ES-I3 (cell line): Measurements from ENCODE around the gene ARHGAP24.

Experiments used
- H3K36me3 ChIP-seq: 2 replicates; pipeline ENCODE4 v1.6.1; 2013; ENCODE audit warnings: mild to moderate bottlenecking, low read length, control low read depth, moderate library complexity; ENCODE audit not compliant: insufficient read depth
- H3K4me1 ChIP-seq: 2 replicates; pipeline ENCODE4 v1.6.1; 2013; ENCODE audit warnings: mild to moderate bottlenecking, control low read depth, low read length; ENCODE audit not compliant: insufficient read depth
- H3K9ac ChIP-seq: 2 replicates; pipeline ENCODE4 v1.6.1; 2013; ENCODE audit warnings: low read depth, mild to moderate bottlenecking, low read length, moderate library complexity
- H3K9me3 ChIP-seq: 2 replicates; pipeline ENCODE4 v1.6.1; 2013; ENCODE audit warnings: mild to moderate bottlenecking, low read length, moderate library complexity; ENCODE audit not compliant: control insufficient read depth, insufficient read depth

The ARHGAP24 gene

GRCh38 chr4:85968945-85969819, 494.2 kb downstream of the ARHGAP24 start:
- no peaks in the 10 kb centered on the region for H3K9me3 ChIP-seq
- H3K4me1 ChIP-seq: 0 out of 2 replicates have a peak, but pooled peaks cover 6% of the 10 kb centered on the region
- H3K36me3 ChIP-seq: no peaks in the 10 kb centered on the region
- no peak overlapping the region for H3K9ac ChIP-seq

GRCh38 chr4:85970535-85970934, 495.6 kb downstream of the ARHGAP24 start:
- Histone ChIP-seq H3K36me3 (no peaks in the 10 kb centered on the region), H3K4me1 (0 out of 2 replicates have a peak, but pooled peaks cover 6% of the 10 kb centered on the region), H3K9me3 (no peaks in the 10 kb centered on the region), H3K9ac (no peak overlapping the region)

DNA sequence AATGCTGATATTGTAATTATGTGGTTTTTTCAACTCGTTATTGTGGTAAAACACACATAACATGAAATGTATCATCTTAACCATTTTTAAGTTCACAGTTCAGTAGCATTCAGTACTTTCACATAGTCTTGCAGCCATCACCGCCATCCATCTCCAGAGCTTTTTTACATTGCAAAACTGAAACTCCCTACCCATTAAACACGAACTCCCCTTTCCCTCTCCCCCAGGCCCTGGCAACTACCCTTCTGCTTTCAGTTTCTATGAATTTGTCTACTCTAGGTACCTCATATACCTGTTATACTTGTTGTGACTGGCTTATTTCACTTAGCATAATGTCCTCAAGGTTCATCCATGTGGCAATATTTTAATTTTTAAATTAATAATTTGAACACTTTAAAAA, 504.3 kb downstream of the ARHGAP24 start:
- Histone ChIP-seq H3K9me3 (no peaks in the 10 kb centered on the region; the same call in 1 of the 2 replicates), H3K9ac (no peak overlapping the region), H3K4me1 (no peaks in the 10 kb centered on the region), H3K36me3 (no peaks in the 10 kb centered on the region)

DNA sequence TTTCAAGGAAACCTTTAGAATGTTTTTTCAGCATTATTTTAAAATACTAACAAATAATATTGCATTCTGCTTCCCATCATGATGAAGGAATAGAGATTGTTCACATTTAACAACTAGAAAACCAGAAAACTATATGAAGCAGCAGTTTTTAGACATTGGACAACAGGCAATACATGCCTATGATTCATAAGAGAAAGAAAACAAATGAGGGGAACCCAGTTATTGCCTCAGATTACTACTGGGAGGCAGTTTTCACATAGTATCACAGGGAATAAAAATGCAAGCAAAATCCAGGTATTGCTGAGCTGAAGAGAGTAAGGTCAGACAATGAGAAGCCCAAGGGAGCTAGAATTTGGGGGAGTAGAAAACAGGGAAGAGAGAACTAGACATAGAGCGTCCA, 511.3 kb downstream of the ARHGAP24 start:
- Histone ChIP-seq H3K36me3 (no peaks in the 10 kb centered on the region), H3K4me1 (no peaks in the 10 kb centered on the region), H3K9ac (no peak overlapping the region), H3K9me3 (no peaks in the 10 kb centered on the region; the same call in 1 of the 2 replicates)

- H3K9ac ChIP-seq: no peak overlapping the region
- no peaks in the 10 kb centered on the region for H3K4me1 ChIP-seq
- H3K36me3 ChIP-seq: no peaks in the 10 kb centered on the region
- no peaks in the 10 kb centered on the region for H3K9me3 ChIP-seq
Measured at GRCh38 chr4:85993641-85994040, 518.7 kb downstream of the ARHGAP24 start.

GRCh38 chr4:85994576-85994975, 519.6 kb downstream of the ARHGAP24 start:
- no peak overlapping the region for H3K9ac ChIP-seq
- H3K36me3 ChIP-seq: no peaks in the 10 kb centered on the region
- no peaks in the 10 kb centered on the region for H3K4me1 ChIP-seq
- H3K9me3 ChIP-seq: no peaks in the 10 kb centered on the region

GRCh38 chr4:85995361-85995760, 520.4 kb downstream of the ARHGAP24 start:
- H3K9me3 ChIP-seq: no peaks in the 10 kb centered on the region
- no peaks in the 10 kb centered on the region for H3K36me3 ChIP-seq
- H3K9ac ChIP-seq: no peak overlapping the region
- H3K4me1 ChIP-seq: no peaks in the 10 kb centered on the region

- Histone ChIP-seq H3K4me1 (no peaks in the 10 kb centered on the region), H3K36me3 (no peaks in the 10 kb centered on the region), H3K9me3 (no peaks in the 10 kb centered on the region), H3K9ac (no peak overlapping the region)
Measured at GRCh38 chr4:86001591-86001990, 526.6 kb downstream of the ARHGAP24 start.

DNA sequence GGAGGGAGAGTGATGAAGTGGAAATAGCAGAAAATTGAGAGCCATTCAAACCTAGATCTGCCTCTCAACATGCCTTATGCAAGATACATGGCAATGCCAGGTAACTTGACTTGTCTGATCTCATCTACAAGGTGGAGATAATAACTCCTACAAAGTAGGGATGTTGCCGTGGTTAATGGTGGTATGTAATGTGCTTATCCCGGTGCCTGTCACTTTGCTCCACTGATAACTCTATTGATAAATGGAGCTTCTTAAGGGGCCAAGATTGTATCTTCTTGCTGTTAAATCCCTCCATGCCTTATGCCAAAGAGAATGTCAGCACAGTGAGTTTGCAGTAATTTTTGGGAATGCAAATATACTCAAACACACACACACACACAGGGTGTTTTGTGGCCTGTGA, 529.1 kb downstream of the ARHGAP24 start:
- H3K9ac ChIP-seq: no peak overlapping the region
- H3K36me3 ChIP-seq: no peaks in the 10 kb centered on the region
- H3K9me3 ChIP-seq: no peaks in the 10 kb centered on the region
- H3K4me1 ChIP-seq: no peaks in the 10 kb centered on the region

DNA sequence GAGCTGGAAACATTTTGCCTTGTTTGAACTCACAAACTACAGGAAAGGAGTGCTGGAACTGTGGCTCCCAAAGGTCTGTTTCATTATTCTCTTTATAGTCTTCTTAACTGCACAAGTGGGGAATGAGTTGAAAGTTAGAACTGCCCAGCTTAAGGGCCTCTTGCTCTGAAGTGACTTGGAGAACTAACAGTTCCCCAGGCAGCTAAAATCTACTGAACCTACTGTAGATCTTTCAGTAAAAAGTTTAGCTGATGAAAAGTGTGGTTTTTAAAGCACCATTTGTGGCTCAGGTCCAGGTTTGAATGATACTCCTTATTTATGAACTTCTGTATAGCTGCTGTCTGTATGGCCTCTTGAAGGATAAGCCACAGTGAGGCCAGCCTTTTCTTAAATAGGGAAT, 531.1 kb downstream of the ARHGAP24 start:
- Histone ChIP-seq H3K4me1 (no peaks in the 10 kb centered on the region), H3K36me3 (no peaks in the 10 kb centered on the region), H3K9me3 (no peaks in the 10 kb centered on the region), H3K9ac (no peak overlapping the region)

- Histone ChIP-seq H3K4me1 (no peaks in the 10 kb centered on the region), H3K36me3 (no peaks in the 10 kb centered on the region), H3K9ac (no peak overlapping the region), H3K9me3 (no peaks in the 10 kb centered on the region)
Measured at GRCh38 chr4:86007042-86007441, 532.1 kb downstream of the ARHGAP24 start.

- Histone ChIP-seq H3K4me1 (peaks cover 18% of the 10 kb centered on the region), H3K36me3 (no peaks in the 10 kb centered on the region), H3K9me3 (no peaks in the 10 kb centered on the region), H3K9ac (no peak overlapping the region)
Measured at GRCh38 chr4:86011117-86011516, 536.2 kb downstream of the ARHGAP24 start.

DNA sequence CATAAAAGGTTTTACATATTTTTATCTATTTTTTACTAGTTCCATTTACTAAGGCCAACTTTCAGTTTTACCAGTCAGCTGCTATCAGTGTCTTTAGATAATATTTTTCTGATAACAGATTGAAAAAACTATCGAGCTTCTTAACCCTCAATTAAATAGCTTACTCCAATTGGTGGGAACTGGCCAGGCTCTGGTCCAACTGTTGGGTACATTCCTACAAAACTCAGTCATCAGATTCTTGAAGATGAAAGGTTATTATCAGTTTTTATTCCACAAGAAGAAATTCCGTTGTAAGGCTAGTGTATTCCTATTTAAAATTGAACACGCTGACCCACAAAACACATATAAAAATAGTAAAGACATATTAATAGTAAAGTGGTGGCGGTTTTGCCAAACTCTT, 538.7 kb downstream of the ARHGAP24 start:
- no peaks in the 10 kb centered on the region for H3K36me3 ChIP-seq
- H3K9me3 ChIP-seq: no peaks in the 10 kb centered on the region
- H3K9ac ChIP-seq: no peak overlapping the region
- peaks cover 18% of the 10 kb centered on the region for H3K4me1 ChIP-seq

DNA sequence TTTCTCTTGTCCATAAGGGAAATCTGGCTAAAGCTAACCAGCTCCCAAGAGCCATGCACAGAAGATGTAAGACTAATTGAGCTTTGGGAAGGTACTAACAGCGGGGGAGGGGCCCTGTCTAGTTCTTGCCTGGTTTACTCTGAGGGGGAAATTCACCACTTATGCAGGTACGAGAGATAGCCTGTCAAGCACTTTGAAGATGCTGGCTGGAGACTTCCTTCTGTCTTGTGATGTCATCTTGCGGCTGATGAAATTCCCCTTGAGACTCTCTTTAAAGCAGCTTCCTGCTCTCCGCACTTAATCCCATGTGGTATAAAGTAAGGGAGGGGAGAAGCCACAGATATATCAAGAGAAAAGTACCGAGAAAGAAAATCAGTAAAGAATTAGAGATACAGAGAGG, 539.6 kb downstream of the ARHGAP24 start:
- Histone ChIP-seq H3K9ac (no peak overlapping the region), H3K36me3 (no peaks in the 10 kb centered on the region), H3K4me1 (peaks cover 18% of the 10 kb centered on the region), H3K9me3 (no peaks in the 10 kb centered on the region)
